GM19324 (cell line): Measurements from ENCODE around the gene SPTBN1.

Experiments
- ATAC-seq: cut with Tn5 transposase; IDR thresholded peaks from one replicate; pipeline ENCODE4 v1.9.1; 2021; ENCODE audit warnings: mild to moderate bottlenecking, moderate library complexity; ENCODE audit not compliant: unreplicated experiment, low FRiP score

SPTBN1 gene

GRCh38 chr2:54566896-54567295 is 110.8 kb downstream of the SPTBN1 start:
- no peak for ATAC-seq

- no peak for ATAC-seq
Observed at GRCh38 chr2:54568876-54569321, 112.8 kb downstream of the SPTBN1 start.

- ATAC-seq: no peak
Observed at GRCh38 chr2:54569745-54570301, 113.7 kb downstream of the SPTBN1 start.

- no peak for ATAC-seq
Observed at GRCh38 chr2:54570321-54570855, 114.3 kb downstream of the SPTBN1 start.

- ATAC-seq: peak; percentile 70
Observed at GRCh38 chr2:54570925-54571694, 115.0 kb downstream of the SPTBN1 start.

GRCh38 chr2:54572262-54572635 is 116.1 kb downstream of the SPTBN1 start:
- ATAC-seq: no peak

- ATAC-seq: no peak
Observed at GRCh38 chr2:54572636-54573536, 116.8 kb downstream of the SPTBN1 start.

GRCh38 chr2:54573537-54573919 is 117.4 kb downstream of the SPTBN1 start:
- no peak for ATAC-seq

GRCh38 chr2:54574107-54574859 is 118.2 kb downstream of the SPTBN1 start:
- peak; percentile 27 for ATAC-seq

- no peak for ATAC-seq
Observed at GRCh38 chr2:54574860-54575247, 118.7 kb downstream of the SPTBN1 start.

GRCh38 chr2:54575379-54575888 is 119.3 kb downstream of the SPTBN1 start:
- ATAC-seq: no peak

GRCh38 chr2:54577035-54577434 is 120.9 kb downstream of the SPTBN1 start:
- no peak for ATAC-seq

GRCh38 chr2:54577944-54578647 is 122.0 kb downstream of the SPTBN1 start:
- ATAC-seq: no peak

- ATAC-seq: no peak
Observed at GRCh38 chr2:54578648-54579045, 122.5 kb downstream of the SPTBN1 start.

GRCh38 chr2:54579061-54579681 is 123.0 kb downstream of the SPTBN1 start:
- no peak for ATAC-seq

- peak; percentile 72 for ATAC-seq
Observed at GRCh38 chr2:54579682-54580620, 123.8 kb downstream of the SPTBN1 start.

GRCh38 chr2:54581326-54582039 is 125.4 kb downstream of the SPTBN1 start:
- ATAC-seq: no peak
